Sigmoid colon (tissue), 4 donors: ENCODE results near the gene TNFRSF12A.

Source experiments
- EP300 ChIP-seq, 4 donors: sonication (generic); formaldehyde crosslinking; IDR thresholded peaks; one replicate each; pipeline ENCODE4 v1.6.1; 2017; ENCODE audit warnings: antibody characterized with exemption in 4 of 4
- POLR2A ChIP-seq, 2 donors: fragments of 450-650 bp; IDR thresholded peaks; one replicate each; pipeline ENCODE4 v1.6.1; 2016; ENCODE audit warnings: antibody characterized with exemption in 2 of 2, mild to moderate bottlenecking in 2 of 2, moderate library complexity in 2 of 2
- TF ChIP-seq, protein P1 (sequence below), 4 experiments: fragments of 450-650 bp in 3 of 4; fragments of 200-600 bp in 1 of 4; IDR thresholded peaks; one replicate each; pipeline ENCODE4 v1.5.1; 2016 to 2019; ENCODE audit warnings: antibody characterized with exemption in 4 of 4, mild to moderate bottlenecking in 3 of 4, moderate library complexity in 2 of 4

DNA sequence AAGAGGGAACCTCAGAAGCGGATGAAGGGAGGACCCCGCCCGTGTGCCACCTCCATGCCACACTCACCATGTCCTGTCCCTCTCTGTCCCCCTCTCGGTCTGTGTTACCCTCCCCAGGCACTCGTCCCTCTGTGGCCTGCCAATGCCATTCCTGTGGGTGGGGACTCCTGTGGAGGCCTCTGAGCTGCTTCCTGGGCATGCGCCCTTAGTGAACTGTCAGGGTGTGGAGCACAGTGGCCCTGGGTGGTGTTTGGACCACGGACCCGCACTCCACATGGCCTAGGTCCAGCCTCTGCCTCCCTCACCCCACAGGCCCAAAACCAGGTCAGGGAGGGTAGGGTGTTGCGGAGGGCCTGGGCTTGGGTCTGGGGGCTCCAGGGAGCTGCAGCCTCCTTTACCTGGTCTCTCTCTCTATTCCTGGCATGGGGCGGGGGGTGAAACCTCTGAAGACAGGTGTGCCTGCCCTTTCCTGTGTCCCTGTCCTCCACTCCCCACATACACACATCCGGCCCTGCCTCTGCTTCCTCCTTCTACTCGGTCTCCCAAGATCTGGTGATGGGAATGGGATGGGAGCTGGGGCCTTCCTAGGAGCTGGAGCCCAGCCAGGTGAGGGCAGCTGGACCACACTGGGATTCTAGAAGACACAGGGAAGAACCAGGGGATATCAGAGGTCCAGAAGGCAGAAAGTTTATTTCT is 28.5 kb upstream of the TNFRSF12A start:
- no peak for TF ChIP-seq EP300 (IDR thresholded peaks at IDR 0.05)
- TF ChIP-seq POLR2A (IDR thresholded peaks at IDR 0.05): no peak
- TF ChIP-seq, protein P1, sequence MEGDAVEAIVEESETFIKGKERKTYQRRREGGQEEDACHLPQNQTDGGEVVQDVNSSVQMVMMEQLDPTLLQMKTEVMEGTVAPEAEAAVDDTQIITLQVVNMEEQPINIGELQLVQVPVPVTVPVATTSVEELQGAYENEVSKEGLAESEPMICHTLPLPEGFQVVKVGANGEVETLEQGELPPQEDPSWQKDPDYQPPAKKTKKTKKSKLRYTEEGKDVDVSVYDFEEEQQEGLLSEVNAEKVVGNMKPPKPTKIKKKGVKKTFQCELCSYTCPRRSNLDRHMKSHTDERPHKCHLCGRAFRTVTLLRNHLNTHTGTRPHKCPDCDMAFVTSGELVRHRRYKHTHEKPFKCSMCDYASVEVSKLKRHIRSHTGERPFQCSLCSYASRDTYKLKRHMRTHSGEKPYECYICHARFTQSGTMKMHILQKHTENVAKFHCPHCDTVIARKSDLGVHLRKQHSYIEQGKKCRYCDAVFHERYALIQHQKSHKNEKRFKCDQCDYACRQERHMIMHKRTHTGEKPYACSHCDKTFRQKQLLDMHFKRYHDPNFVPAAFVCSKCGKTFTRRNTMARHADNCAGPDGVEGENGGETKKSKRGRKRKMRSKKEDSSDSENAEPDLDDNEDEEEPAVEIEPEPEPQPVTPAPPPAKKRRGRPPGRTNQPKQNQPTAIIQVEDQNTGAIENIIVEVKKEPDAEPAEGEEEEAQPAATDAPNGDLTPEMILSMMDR (IDR thresholded peaks at IDR 0.05): no peak
